Thyroid gland (tissue), 4 donors: ENCODE measurements around the gene KLF3.

Experiments used
- CTCF ChIP-seq, 6 experiments: fragments of 200-600 bp in 3 of 6; fragments of 450-650 bp in 3 of 6; sonication (generic) in 3 of 6; IDR thresholded peaks; one replicate each; pipeline ENCODE4 v1.5.1; 2016 to 2019; ENCODE audit warnings: antibody characterized with exemption in 6 of 6, mild to moderate bottlenecking in 2 of 6, inconsistent platforms in 1 of 6, moderate library complexity in 1 of 6
- POLR2A ChIP-seq, 2 donors: fragments of 450-650 bp; IDR thresholded peaks; one replicate each; pipeline ENCODE4 v1.6.1; 2017; ENCODE audit warnings: antibody characterized with exemption in 2 of 2, mild to moderate bottlenecking in 2 of 2, moderate library complexity in 1 of 2

GRCh38 chr4:38647101-38647819, 16.7 kb upstream of the KLF3 start:
- TF ChIP-seq POLR2A (IDR thresholded peaks at IDR 0.05) (no peak), CTCF (IDR thresholded peaks at IDR 0.05) (no peak)
